HUES64 (cell line): ENCODE measurements around the gene TMPRSS13.

Source experiments
- H3K27ac ChIP-seq: 2 replicates; pipeline ENCODE4 v1.7.0; 2013; ENCODE audit warnings: low read depth, low read length, inconsistent platforms
- H3K27me3 ChIP-seq: 2 replicates; pipeline ENCODE4 v1.6.1; 2013; ENCODE audit warnings: mild to moderate bottlenecking, low read length; ENCODE audit not compliant: insufficient read depth
- H3K36me3 ChIP-seq: 2 replicates; pipeline ENCODE4 v1.6.1; 2013; ENCODE audit warnings: mild to moderate bottlenecking, low read length; ENCODE audit not compliant: insufficient read depth
- H3K4me1 ChIP-seq: 2 replicates; pipeline ENCODE4 v1.6.1; 2013; ENCODE audit warnings: mild to moderate bottlenecking, low read length, moderate library complexity; ENCODE audit not compliant: insufficient read depth
- H3K4me3 ChIP-seq: 2 replicates; pipeline ENCODE4 v1.5.1; 2013; ENCODE audit warnings: mild to moderate bottlenecking, low read length, moderate library complexity
- H3K9ac ChIP-seq: 2 replicates; pipeline ENCODE4 v1.6.1; 2013; ENCODE audit warnings: mild to moderate bottlenecking, low read depth, low read length
- H3K9me3 ChIP-seq: 2 replicates; pipeline ENCODE4 v1.6.1; 2013; ENCODE audit warnings: low read depth, low read length; ENCODE audit not compliant: insufficient read depth
- WGBS: fragments of 150-250, 120-280 bp; methylation state at CpG from one replicate; pipeline ENCODE4 v1.1.7; 2013; ENCODE audit warnings: missing lambda C conversion rate; 5-methylcytosine and 5-hydroxymethylcytosine counted together

TMPRSS13 gene

GRCh38 chr11:117934526-117935307 lies 5.5 kb upstream of the TMPRSS13 start:
- Histone ChIP-seq H3K27ac (no peak overlapping the region), H3K4me3 (no peak overlapping the region), H3K9me3 (no peaks in the 10 kb centered on the region), H3K4me1 (peaks cover 10% of the 10 kb centered on the region), H3K9ac (no peak overlapping the region), H3K27me3 (no peaks in the 10 kb centered on the region), H3K36me3 (no peaks in the 10 kb centered on the region)
- WGBS: 91% methylated on average over 19 of the region's 19 CpGs

- Histone ChIP-seq H3K4me3 (no peak overlapping the region), H3K27ac (no peak overlapping the region), H3K4me1 (peaks cover 17% of the 10 kb centered on the region), H3K36me3 (no peaks in the 10 kb centered on the region), H3K27me3 (no peaks in the 10 kb centered on the region), H3K9ac (no peak overlapping the region), H3K9me3 (no peaks in the 10 kb centered on the region)
- 67% methylated on average over 5 of the region's 5 CpGs for WGBS
Observed at GRCh38 chr11:117933930-117934329, 4.7 kb upstream of the TMPRSS13 start.

- Histone ChIP-seq H3K9me3 (no peaks in the 10 kb centered on the region), H3K27me3 (0 out of 2 replicates have a peak, but pooled peaks cover under 1% of the 10 kb centered on the region), H3K27ac (no peak overlapping the region), H3K36me3 (no peaks in the 10 kb centered on the region), H3K4me3 (no peak overlapping the region), H3K9ac (no peak overlapping the region), H3K4me1 (peaks cover 18% of the 10 kb centered on the region)
- WGBS: 88% methylated on average over 4 of the region's 4 CpGs
Observed at GRCh38 chr11:117933475-117933874, 4.3 kb upstream of the TMPRSS13 start.

- H3K27ac ChIP-seq: no peak overlapping the region
- no peak overlapping the region for H3K4me3 ChIP-seq
- peaks cover 18% of the 10 kb centered on the region for H3K4me1 ChIP-seq
- peaks cover 4% of the 10 kb centered on the region; the same call in 1 of the 2 replicates for H3K27me3 ChIP-seq
- H3K36me3 ChIP-seq: no peaks in the 10 kb centered on the region
- WGBS: 81% methylated on average over 3 of the region's 3 CpGs
- H3K9ac ChIP-seq: no peak overlapping the region
- H3K9me3 ChIP-seq: no peaks in the 10 kb centered on the region
Observed at GRCh38 chr11:117932947-117933346, 3.7 kb upstream of the TMPRSS13 start.

GRCh38 chr11:117932426-117932825 lies 3.2 kb upstream of the TMPRSS13 start:
- Histone ChIP-seq H3K9me3 (no peaks in the 10 kb centered on the region), H3K27ac (no peak overlapping the region), H3K36me3 (no peaks in the 10 kb centered on the region), H3K9ac (no peak overlapping the region), H3K4me3 (no peak overlapping the region), H3K4me1 (peaks cover 18% of the 10 kb centered on the region), H3K27me3 (peaks cover 4% of the 10 kb centered on the region; the same call in 1 of the 2 replicates)
- WGBS: 92% methylated on average over 6 of the region's 6 CpGs

- no peak overlapping the region for H3K9ac ChIP-seq
- H3K27me3 ChIP-seq: peaks cover 4% of the 10 kb centered on the region; the same call in 1 of the 2 replicates
- H3K36me3 ChIP-seq: no peaks in the 10 kb centered on the region
- 76% methylated on average over 1 of the region's 2 CpGs for WGBS
- no peak overlapping the region for H3K4me3 ChIP-seq
- H3K27ac ChIP-seq: no peak overlapping the region
- H3K9me3 ChIP-seq: no peaks in the 10 kb centered on the region
- peaks cover 18% of the 10 kb centered on the region for H3K4me1 ChIP-seq
Observed at GRCh38 chr11:117931971-117932370, 2.8 kb upstream of the TMPRSS13 start.

- Histone ChIP-seq H3K4me1 (peaks cover 18% of the 10 kb centered on the region), H3K36me3 (no peaks in the 10 kb centered on the region), H3K9ac (no peak overlapping the region), H3K4me3 (no peak overlapping the region), H3K27ac (no peak overlapping the region), H3K27me3 (peaks cover 4% of the 10 kb centered on the region; the same call in 1 of the 2 replicates), H3K9me3 (no peaks in the 10 kb centered on the region)
- WGBS: 90% methylated on average over 10 of the region's 10 CpGs
Observed at GRCh38 chr11:117931331-117931950, 2.2 kb upstream of the TMPRSS13 start.

- Histone ChIP-seq H3K36me3 (no peaks in the 10 kb centered on the region), H3K9ac (no peak overlapping the region), H3K27me3 (peaks cover 4% of the 10 kb centered on the region; the same call in 1 of the 2 replicates), H3K4me3 (no peak overlapping the region), H3K4me1 (peaks cover 18% of the 10 kb centered on the region), H3K9me3 (no peaks in the 10 kb centered on the region), H3K27ac (no peak overlapping the region)
- WGBS: 90% methylated on average over 9 of the region's 9 CpGs
Observed at GRCh38 chr11:117930668-117931330, 1.6 kb upstream of the TMPRSS13 start.

GRCh38 chr11:117929916-117930570 lies 841 bp upstream of the TMPRSS13 start:
- peaks cover 18% of the 10 kb centered on the region for H3K4me1 ChIP-seq
- H3K36me3 ChIP-seq: no peaks in the 10 kb centered on the region
- H3K27me3 ChIP-seq: peaks cover 4% of the 10 kb centered on the region; the same call in 1 of the 2 replicates
- no peak overlapping the region for H3K4me3 ChIP-seq
- 87% methylated on average over 6 of the region's 7 CpGs for WGBS
- no peak overlapping the region for H3K27ac ChIP-seq
- no peaks in the 10 kb centered on the region for H3K9me3 ChIP-seq
- no peak overlapping the region for H3K9ac ChIP-seq

- Histone ChIP-seq H3K9ac (no peak overlapping the region; the same call in 1 of the 2 replicates), H3K27ac (peak overlapping the region; percentile 40; the same call in 1 of the 2 replicates), H3K27me3 (peaks cover 4% of the 10 kb centered on the region; the same call in 1 of the 2 replicates), H3K9me3 (no peaks in the 10 kb centered on the region), H3K4me3 (peak overlapping the region; percentile 13; the same call in 1 of the 2 replicates), H3K4me1 (peaks cover 12% of the 10 kb centered on the region), H3K36me3 (no peaks in the 10 kb centered on the region)
- 84% methylated on average over 6 of the region's 6 CpGs for WGBS
Observed at GRCh38 chr11:117928446-117929141, 608 bp downstream of the TMPRSS13 start.
